ENCODE measurements around the gene ESYT1.

The ESYT1 gene

DNA sequence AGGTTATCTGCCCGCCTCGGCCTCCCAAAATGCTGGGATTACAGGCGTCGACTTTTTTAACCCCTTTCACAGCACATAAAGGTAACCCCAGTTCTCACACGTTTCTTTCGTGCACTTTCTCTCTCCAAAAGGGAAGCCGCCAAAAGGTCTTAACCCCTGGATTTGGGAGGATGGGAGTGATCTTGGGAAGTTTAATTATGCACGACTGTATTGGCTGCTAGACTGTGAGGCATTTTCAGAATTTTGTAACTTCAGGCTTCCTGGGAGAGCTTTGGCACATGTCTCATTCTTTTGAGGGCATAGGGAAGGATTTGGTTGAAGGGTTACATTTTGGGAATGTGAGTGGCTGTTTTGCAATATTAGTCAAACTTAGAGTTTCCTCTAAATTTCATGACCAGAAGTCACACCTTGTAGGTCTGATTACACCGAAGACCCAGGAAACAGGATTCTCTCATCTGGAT lies 62.7 kb downstream of the ESYT1 start:
- DNase-seq: no peak

DNA sequence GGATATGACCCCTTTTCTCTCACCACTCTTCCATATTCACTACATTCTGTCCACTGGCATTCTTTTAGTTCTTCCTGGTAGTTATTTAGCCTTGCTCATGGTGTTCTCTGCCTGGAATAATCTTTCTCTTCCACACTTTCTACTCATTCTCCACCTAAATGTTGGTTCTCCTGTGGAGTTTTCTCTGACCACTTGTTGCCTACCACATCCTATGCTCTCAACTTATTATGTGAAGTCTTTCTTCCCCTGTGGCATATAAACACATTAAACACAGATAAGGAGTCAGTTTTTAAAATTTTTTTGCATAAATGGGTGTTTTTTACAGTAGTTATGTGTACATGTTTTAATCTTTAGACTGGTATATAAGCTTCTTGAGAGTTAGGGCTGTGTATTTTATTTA lies 64.5 kb downstream of the ESYT1 start:
- no peak for DNase-seq

DNA sequence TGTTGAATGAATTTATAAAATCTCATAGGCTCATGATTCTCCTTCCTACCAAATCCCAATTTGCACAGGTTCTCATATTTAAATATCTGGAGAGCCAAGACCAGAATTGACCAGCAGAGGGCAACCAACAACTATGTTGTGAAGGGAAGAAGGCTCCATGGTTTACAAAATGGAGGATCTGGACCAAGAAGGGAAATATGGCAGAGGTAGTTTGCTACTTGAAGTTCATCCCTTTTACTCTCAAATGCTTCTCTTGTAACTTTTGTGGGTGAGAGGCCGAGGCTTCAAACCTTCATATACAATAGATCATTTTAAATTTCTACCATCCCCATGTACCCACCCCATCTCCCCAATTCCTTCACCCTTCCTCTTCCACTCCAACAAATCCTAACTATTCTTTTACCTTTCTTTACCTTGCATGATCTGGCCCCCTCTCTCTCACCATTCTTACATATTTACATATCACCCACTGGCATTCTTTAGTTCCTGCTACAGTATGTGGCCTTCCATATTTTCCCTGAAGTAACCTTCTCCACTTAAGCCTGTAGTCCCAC lies 65.0 kb downstream of the ESYT1 start:
- peak; percentile 70 for DNase-seq

Measured in activated naive CD4-positive, alpha-beta T cell treated with Interleukin-2 at 50 U/mL for 16 hours (primary cell).